Measurements from ENCODE around the gene DDX54. TPM values are rescaled to one million over a fixed set of nuclear protein-coding genes. Genes with fewer than 3 reads are reported as not detected.
A peak's percentile ranks its signal among the peaks of the same experiment; 100 is the strongest.

DDX54 gene
- total RNA-seq, 1 experiment from 2014 or later: 83.0 TPM

- Mint-ChIP-seq H3K9me3 (peaks cover 0 to 3% of the 10 kb centered on the region in 2 experiments; a peak in 2 of 5 replicates), H3K27me3 (ENCODE audit: low read depth) (no peaks in the 10 kb centered on the region), H3K36me3 (ENCODE audit: insufficient read depth in 1 of 3, low read depth in 3 of 3) (peaks cover 29 to 38% (median 32%) of the 10 kb centered on the region in 3 experiments), H3K27ac (peak overlapping the region in 1 of 3 experiments; percentile 93; a peak in 3 of 7 replicates), H3K4me1 (peaks cover 30 to 31% of the 10 kb centered on the region in 2 experiments), H3K4me3 (no peak overlapping the region)
- Histone ChIP-seq H3K27ac (ENCODE audit: insufficient read length, low read depth, low read length) (no peak overlapping the region), H3K27me3 (ENCODE audit: insufficient read depth, low read length) (no peaks in the 10 kb centered on the region), H4K20me1 (ENCODE audit: control insufficient read depth, insufficient read depth, insufficient read length) (no peaks in the 10 kb centered on the region), H3T11ph (ENCODE audit: low read length) (no peak overlapping the region), H2BK5ac (ENCODE audit: insufficient read length, low read length) (no peak overlapping the region), H3K56ac (ENCODE audit: insufficient read length, low read depth, low read length) (no peak overlapping the region), H2BK12ac (ENCODE audit: insufficient read length, low read depth, low read length) (no peak overlapping the region), H2BK15ac (ENCODE audit: low read depth, low read length) (no peak overlapping the region), H2AK5ac (ENCODE audit: insufficient read length, low read length) (no peak overlapping the region), H4K91ac (ENCODE audit: insufficient read length, low read depth, low read length) (no peak overlapping the region), H3K9ac (ENCODE audit: extremely low read depth, insufficient read length, low read length) (no peak overlapping the region), H3K4me1 (ENCODE audit: insufficient read depth, low read length) (peaks cover 6% of the 10 kb centered on the region; the same call in 1 of the 2 replicates), H3K9me3 (ENCODE audit: control insufficient read depth, low read depth, low read length) (no peaks in the 10 kb centered on the region), H3K4me2 (ENCODE audit: insufficient read depth, insufficient read length, low read length) (no peak overlapping the region), H3K18ac (ENCODE audit: insufficient read length, low read depth, low read length) (peak overlapping the region; percentile 87), H3K23me2 (ENCODE audit: insufficient read length, low read depth, low read length, poor library complexity, severe bottlenecking) (no peaks in the 10 kb centered on the region), H3K14ac (ENCODE audit: insufficient read depth, low read length) (peak overlapping the region; percentile 21), H2BK20ac (ENCODE audit: low read depth, low read length, poor library complexity, severe bottlenecking) (no peak overlapping the region), H2BK120ac (ENCODE audit: low read depth, low read length, poor library complexity, severe bottlenecking) (no peak overlapping the region), H2AFZ (ENCODE audit: low read length) (no peak overlapping the region), H3K23ac (ENCODE audit: insufficient read length, low read depth, low read length) (no peak overlapping the region), H4K5ac (ENCODE audit: insufficient read length, low read depth, low read length) (no peak overlapping the region), H3K4ac (ENCODE audit: low read depth, low read length) (no peak overlapping the region), H4K8ac (replicated peaks; ENCODE audit: insufficient read length, low read depth, low read length) (no peak overlapping the region), H3K79me1 (ENCODE audit: insufficient read depth, low read depth, low read length, poor library complexity, severe bottlenecking) (no peaks in the 10 kb centered on the region), H3K79me2 (ENCODE audit: insufficient read depth, low read length) (no peaks in the 10 kb centered on the region)
- TF ChIP-seq CTCF (conservative IDR thresholded peaks at IDR 0.05): no peak
- DNase-seq: peak; percentile 63
- WGBS (ENCODE audit: extremely low coverage, insufficient read length, low lambda C conversion rate): no CpG with 5 or more reads among the region's 8 CpGs
Observed at GRCh38 chr12:113231235-113232088, 46.2 kb upstream of the DDX54 start.
